ENCODE data around the gene RAP1A.

DNA sequence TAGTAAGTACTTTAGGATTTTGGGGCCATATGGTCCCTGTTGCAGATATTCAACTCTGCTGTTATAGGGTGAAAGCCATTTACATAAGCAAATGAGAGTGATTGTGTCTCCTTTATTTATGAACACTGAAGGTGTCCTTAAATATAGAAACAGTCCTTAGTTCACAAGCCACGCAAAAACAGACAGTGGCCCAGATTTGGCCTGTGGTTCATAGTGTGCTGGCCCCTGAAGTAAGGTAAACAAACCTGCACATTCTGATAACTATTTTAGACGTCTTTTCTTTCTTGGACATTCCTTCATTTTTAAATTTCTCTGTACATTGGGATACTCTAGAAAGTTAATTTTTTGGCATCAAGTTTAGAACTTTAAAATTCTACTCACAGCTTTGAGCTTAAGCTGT lies 23.5 kb downstream of the RAP1A start:
- TF ChIP-seq, protein P1, sequence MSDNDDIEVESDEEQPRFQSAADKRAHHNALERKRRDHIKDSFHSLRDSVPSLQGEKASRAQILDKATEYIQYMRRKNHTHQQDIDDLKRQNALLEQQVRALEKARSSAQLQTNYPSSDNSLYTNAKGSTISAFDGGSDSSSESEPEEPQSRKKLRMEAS (CRISPR knock-in tag; IDR thresholded peaks at IDR 0.05), result no peak
- TF ChIP-seq, protein P2, sequence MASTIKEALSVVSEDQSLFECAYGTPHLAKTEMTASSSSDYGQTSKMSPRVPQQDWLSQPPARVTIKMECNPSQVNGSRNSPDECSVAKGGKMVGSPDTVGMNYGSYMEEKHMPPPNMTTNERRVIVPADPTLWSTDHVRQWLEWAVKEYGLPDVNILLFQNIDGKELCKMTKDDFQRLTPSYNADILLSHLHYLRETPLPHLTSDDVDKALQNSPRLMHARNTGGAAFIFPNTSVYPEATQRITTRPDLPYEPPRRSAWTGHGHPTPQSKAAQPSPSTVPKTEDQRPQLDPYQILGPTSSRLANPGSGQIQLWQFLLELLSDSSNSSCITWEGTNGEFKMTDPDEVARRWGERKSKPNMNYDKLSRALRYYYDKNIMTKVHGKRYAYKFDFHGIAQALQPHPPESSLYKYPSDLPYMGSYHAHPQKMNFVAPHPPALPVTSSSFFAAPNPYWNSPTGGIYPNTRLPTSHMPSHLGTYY (CRISPR knock-in tag; IDR thresholded peaks at IDR 0.05), result no peak
